Calu3 (cell line): Measurements from ENCODE around the gene FAXDC2. TPM values are rescaled to one million over a fixed set of nuclear protein-coding genes. Genes with fewer than 3 reads are reported as not detected.

Experiments
- BruUV-seq: library from RNA; stranded (reverse); fragments of 400-500 nt; replicated peaks from 2 replicates; lab custom pipeline; 2021; lab: Mats Ljungman, UMichigan
- CTCF ChIA-PET: fragments of 300-600 bp; sonication (Branson Sonifier 250); formaldehyde crosslinking; loops from one replicate; lab custom pipeline; 2022; ENCODE audit warnings: antibody characterized with exemption; lab: Charles Lee
- DNase-seq: peaks from one replicate; pipeline ENCODE4 v3.0.0; 2022
- H3K27ac Mint-ChIP-seq: one replicate; pipeline ENCODE4 v1.8.0; 2022; ENCODE audit warnings: mixed read lengths; ENCODE audit not compliant: unreplicated experiment
- H3K27me3 Mint-ChIP-seq: one replicate; pipeline ENCODE4 v1.8.0; 2022; ENCODE audit warnings: mixed read lengths; ENCODE audit not compliant: unreplicated experiment
- H3K36me3 Mint-ChIP-seq: one replicate; pipeline ENCODE4 v1.8.0; 2022; ENCODE audit warnings: mild to moderate bottlenecking, moderate library complexity, mixed read lengths; ENCODE audit not compliant: insufficient read depth, unreplicated experiment
- H3K4me1 Mint-ChIP-seq: one replicate; pipeline ENCODE4 v1.8.0; 2022; ENCODE audit warnings: mild to moderate bottlenecking, low read depth, mixed read lengths; ENCODE audit not compliant: unreplicated experiment
- H3K4me3 Mint-ChIP-seq: one replicate; pipeline ENCODE4 v1.8.0; 2022; ENCODE audit warnings: mild to moderate bottlenecking, low read depth, moderate library complexity, mixed read lengths; ENCODE audit not compliant: unreplicated experiment
- H3K9me3 Mint-ChIP-seq: one replicate; pipeline ENCODE4 v1.8.0; 2022; ENCODE audit warnings: low read depth, mixed read lengths; ENCODE audit not compliant: unreplicated experiment
- CTCF ChIP-seq: fragments of 200-600 bp; IDR thresholded peaks from one replicate; pipeline ENCODE4 v1.8.0; 2022; ENCODE audit warnings: antibody characterized with exemption; ENCODE audit not compliant: unreplicated experiment
- intact Hi-C: fragments of 100-400 bp; cut with micrococcal nuclease; formaldehyde crosslinking; loops from one replicate; pipeline ENCODE4 v1.10.0; 2022; ENCODE audit not compliant: unreplicated experiment
- total RNA-seq: library from RNA; stranded (reverse); gene quantifications from 2 replicates; pipeline ENCODE4 v1.2.3, GENCODE V29; 2022

FAXDC2 gene
- total RNA-seq, 1 experiment from 2014 or later: not detected

DNA sequence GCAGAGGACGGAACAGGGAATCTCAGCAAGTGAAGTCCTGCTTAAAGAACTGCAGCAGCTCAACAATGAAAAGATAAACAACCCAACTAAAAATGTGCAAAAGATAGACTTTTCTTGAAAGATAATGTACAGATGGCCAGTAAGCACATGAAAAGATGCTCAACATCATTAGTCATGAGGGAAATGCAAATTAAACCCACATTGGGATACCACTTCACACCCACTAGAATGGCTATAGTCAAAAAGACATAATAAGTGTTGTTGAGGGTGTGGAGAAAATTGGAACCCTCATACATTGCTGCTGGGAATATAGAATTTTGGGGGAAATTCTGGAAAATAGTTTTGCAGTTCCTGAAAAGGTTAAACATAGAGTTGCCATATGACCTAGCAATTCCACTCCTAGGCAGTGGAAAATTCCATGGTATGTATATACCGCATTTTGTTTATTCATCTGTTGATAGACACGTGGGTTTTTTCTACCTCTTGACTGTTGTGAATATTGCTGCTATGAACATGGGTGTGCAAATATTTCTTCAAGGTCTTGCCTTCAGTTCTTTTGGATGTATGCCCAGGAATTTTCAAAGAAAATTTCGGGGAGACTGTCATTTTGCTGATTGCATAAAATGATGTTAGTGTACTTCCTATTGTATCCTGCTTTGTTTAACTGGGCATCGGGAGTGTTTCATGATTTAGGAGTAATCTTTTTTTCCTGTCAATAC, 15.2 kb upstream of the FAXDC2 start:
- H3K36me3 Mint-ChIP-seq: peaks cover 39% of the 10 kb centered on the region
- no peaks in the 10 kb centered on the region for H3K9me3 Mint-ChIP-seq
- no peak overlapping the region for H3K4me3 Mint-ChIP-seq
- peaks cover 6% of the 10 kb centered on the region for H3K4me1 Mint-ChIP-seq
- H3K27ac Mint-ChIP-seq: no peak overlapping the region
- DNase-seq: no peak
- intact Hi-C loops: no loop called here
- no peaks in the 10 kb centered on the region for H3K27me3 Mint-ChIP-seq
- no TSS peak for BruUV-seq
- CTCF ChIA-PET: no interaction called here
- TF ChIP-seq CTCF: no peak

GRCh38 chr5:154863291-154864080, 13.1 kb upstream of the FAXDC2 start:
- BruUV-seq: no TSS peak
- Mint-ChIP-seq H3K27ac (no peak overlapping the region), H3K9me3 (no peaks in the 10 kb centered on the region), H3K4me1 (peaks cover 14% of the 10 kb centered on the region), H3K36me3 (peaks cover 37% of the 10 kb centered on the region), H3K4me3 (no peak overlapping the region), H3K27me3 (no peaks in the 10 kb centered on the region)
- CTCF ChIA-PET: no interaction called here
- DNase-seq: no peak
- intact Hi-C loops: no loop called here
- no peak for TF ChIP-seq CTCF

- BruUV-seq: no TSS peak
- CTCF ChIA-PET: no interaction called here
- DNase-seq: no peak
- Mint-ChIP-seq H3K4me1 (peaks cover 14% of the 10 kb centered on the region), H3K9me3 (no peaks in the 10 kb centered on the region), H3K27ac (no peak overlapping the region), H3K36me3 (peaks cover 39% of the 10 kb centered on the region), H3K27me3 (no peaks in the 10 kb centered on the region), H3K4me3 (no peak overlapping the region)
- TF ChIP-seq CTCF: no peak
- intact Hi-C loops: no loop called here
Measured at GRCh38 chr5:154862766-154863165, 12.4 kb upstream of the FAXDC2 start.

DNA sequence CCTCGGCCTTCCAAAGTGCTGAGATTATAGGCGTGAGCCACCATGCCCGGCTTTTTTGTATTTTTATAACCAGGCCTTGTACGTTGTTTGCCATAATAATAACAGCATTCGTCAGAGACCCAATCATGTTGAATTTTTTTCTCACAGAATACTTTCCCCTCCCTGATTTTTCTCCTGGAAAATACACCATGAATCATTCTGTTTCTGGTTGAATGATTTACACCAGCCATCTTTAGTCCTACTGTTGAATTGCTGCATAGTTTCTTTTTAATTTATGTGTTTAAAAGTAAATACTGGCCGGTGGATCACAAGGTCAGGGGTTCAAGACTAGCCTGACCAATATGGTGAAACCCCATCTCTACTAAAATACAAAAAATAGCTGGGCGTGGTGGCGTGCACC, 11.5 kb upstream of the FAXDC2 start:
- H3K4me3 Mint-ChIP-seq: no peak overlapping the region
- intact Hi-C loops: no loop called here
- peaks cover 47% of the 10 kb centered on the region for H3K36me3 Mint-ChIP-seq
- BruUV-seq: no TSS peak
- CTCF ChIA-PET: no interaction called here
- no peak for TF ChIP-seq CTCF
- H3K27me3 Mint-ChIP-seq: no peaks in the 10 kb centered on the region
- H3K27ac Mint-ChIP-seq: no peak overlapping the region
- no peak for DNase-seq
- H3K4me1 Mint-ChIP-seq: peaks cover 18% of the 10 kb centered on the region
- no peaks in the 10 kb centered on the region for H3K9me3 Mint-ChIP-seq
